ENCODE measurements around the gene MBD3.

The MBD3 gene

DNA sequence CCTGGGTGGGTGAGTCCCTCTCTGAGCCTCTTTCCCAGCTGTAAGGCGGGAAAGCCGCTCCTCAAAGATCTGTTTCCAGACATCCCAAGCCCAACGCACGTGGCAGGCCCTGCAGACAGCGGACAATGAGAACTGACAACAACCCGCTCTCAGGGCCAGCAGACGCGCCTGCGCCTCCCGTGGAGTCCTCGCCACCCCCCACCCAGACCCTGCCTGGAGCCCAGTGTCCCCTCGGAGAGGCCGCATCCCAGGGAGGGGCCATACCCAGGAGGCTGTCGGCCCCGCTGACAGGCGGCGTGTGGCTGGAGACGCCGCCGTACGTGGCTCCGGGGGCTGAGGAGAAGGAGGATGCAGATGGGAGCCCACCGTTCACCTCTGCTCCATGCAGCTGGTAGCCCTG lies 28.9 kb upstream of the MBD3 start:
- no peak for TF ChIP-seq EZH2phosphoT487 (IDR thresholded peaks at IDR 0.05; ENCODE audit: low read depth)
- TF ChIP-seq, protein P1, sequence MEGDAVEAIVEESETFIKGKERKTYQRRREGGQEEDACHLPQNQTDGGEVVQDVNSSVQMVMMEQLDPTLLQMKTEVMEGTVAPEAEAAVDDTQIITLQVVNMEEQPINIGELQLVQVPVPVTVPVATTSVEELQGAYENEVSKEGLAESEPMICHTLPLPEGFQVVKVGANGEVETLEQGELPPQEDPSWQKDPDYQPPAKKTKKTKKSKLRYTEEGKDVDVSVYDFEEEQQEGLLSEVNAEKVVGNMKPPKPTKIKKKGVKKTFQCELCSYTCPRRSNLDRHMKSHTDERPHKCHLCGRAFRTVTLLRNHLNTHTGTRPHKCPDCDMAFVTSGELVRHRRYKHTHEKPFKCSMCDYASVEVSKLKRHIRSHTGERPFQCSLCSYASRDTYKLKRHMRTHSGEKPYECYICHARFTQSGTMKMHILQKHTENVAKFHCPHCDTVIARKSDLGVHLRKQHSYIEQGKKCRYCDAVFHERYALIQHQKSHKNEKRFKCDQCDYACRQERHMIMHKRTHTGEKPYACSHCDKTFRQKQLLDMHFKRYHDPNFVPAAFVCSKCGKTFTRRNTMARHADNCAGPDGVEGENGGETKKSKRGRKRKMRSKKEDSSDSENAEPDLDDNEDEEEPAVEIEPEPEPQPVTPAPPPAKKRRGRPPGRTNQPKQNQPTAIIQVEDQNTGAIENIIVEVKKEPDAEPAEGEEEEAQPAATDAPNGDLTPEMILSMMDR (IDR thresholded peaks at IDR 0.05; ENCODE audit: low read depth, low read length): no peak
- Histone ChIP-seq H2AFZ (ENCODE audit: low read depth, low read length) (no peak overlapping the region), H3K36me3 (replicated peaks; ENCODE audit: low read depth, low read length) (peaks cover 81% of the 10 kb centered on the region), H3K27ac (ENCODE audit: low read length) (no peak overlapping the region), H3K79me2 (ENCODE audit: low read length) (peaks cover 10% of the 10 kb centered on the region; the same call in 1 of the 2 replicates), H3K4me2 (ENCODE audit: low read length) (no peak overlapping the region), H3K9me3 (ENCODE audit: insufficient read depth, low read length) (no peaks in the 10 kb centered on the region), H3K9ac (ENCODE audit: low read length) (no peak overlapping the region), H3K4me1 (ENCODE audit: low read length) (peaks cover 7% of the 10 kb centered on the region), H3K4me3 (ENCODE audit: low read length) (no peak overlapping the region), H3K27me3 (ENCODE audit: low read depth, low read length) (no peaks in the 10 kb centered on the region), H4K20me1 (ENCODE audit: insufficient read depth, low read length) (peaks cover 46% of the 10 kb centered on the region)

DNA sequence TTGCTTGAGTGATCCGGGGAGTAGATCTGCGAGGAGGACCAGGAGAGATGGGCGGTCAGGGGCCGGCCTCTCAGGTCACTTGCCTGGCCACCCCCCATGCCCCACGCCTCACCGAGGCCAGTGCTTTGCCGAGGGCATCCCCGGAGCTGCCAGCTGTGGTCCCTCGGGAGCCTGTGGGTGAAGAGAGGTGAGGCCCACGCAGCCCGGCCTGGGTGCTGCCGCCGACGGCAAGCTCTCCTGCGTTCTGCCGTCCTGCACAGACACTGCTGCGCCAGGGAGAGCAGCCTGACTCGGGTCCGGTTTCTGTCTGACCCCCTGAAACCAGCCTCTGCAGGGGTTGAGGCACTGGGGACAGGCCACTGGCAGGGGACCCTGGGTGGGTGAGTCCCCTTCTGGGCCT lies 28.4 kb upstream of the MBD3 start:
- no peaks in the 10 kb centered on the region for H3K9me3 ChIP-seq (ENCODE audit: insufficient read depth, low read length)
- H3K9ac ChIP-seq (ENCODE audit: low read length): no peak overlapping the region
- no peak overlapping the region for H3K4me3 ChIP-seq (ENCODE audit: low read length)
- no peak for TF ChIP-seq EZH2phosphoT487 (IDR thresholded peaks at IDR 0.05; ENCODE audit: low read depth)
- TF ChIP-seq, protein P1 (IDR thresholded peaks at IDR 0.05; ENCODE audit: low read depth, low read length): no peak
- H3K4me2 ChIP-seq (ENCODE audit: low read length): no peak overlapping the region
- H3K4me1 ChIP-seq (ENCODE audit: low read length): peaks cover 7% of the 10 kb centered on the region
- H3K27me3 ChIP-seq (ENCODE audit: low read depth, low read length): no peaks in the 10 kb centered on the region
- H2AFZ ChIP-seq (ENCODE audit: low read depth, low read length): no peak overlapping the region
- H3K79me2 ChIP-seq (ENCODE audit: low read length): peaks cover 10% of the 10 kb centered on the region; the same call in 1 of the 2 replicates
- H3K27ac ChIP-seq (ENCODE audit: low read length): no peak overlapping the region
- peaks cover 81% of the 10 kb centered on the region for H3K36me3 ChIP-seq (replicated peaks; ENCODE audit: low read depth, low read length)
- H4K20me1 ChIP-seq (ENCODE audit: insufficient read depth, low read length): peaks cover 49% of the 10 kb centered on the region

DNA sequence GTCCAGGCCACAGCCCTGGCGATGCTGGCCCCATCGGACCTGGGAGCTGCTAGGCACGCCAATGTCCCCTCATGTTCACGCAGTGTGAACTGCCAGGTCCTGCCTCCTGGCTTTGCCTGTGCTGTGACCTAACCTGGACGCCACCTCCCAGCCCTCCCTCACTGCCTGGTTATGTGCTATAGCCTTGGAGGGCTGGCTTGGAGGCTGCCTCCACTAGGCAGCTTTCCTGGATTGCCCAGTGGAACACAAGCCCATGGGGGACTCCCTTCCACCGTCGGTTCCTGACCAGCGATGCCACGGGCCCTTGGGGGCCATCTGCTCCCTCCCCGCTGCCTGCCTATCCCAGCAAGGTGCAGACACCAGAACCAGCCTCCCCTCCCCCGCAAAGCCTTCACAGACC lies 27.8 kb upstream of the MBD3 start:
- TF ChIP-seq, protein P1 (IDR thresholded peaks at IDR 0.05; ENCODE audit: low read depth, low read length): no peak
- TF ChIP-seq EZH2phosphoT487 (IDR thresholded peaks at IDR 0.05; ENCODE audit: low read depth): no peak
- Histone ChIP-seq H3K27ac (ENCODE audit: low read length) (no peak overlapping the region), H3K36me3 (replicated peaks; ENCODE audit: low read depth, low read length) (peaks cover 83% of the 10 kb centered on the region), H3K27me3 (ENCODE audit: low read depth, low read length) (no peaks in the 10 kb centered on the region), H3K9me3 (ENCODE audit: insufficient read depth, low read length) (no peaks in the 10 kb centered on the region), H2AFZ (ENCODE audit: low read depth, low read length) (no peak overlapping the region), H3K4me3 (ENCODE audit: low read length) (no peak overlapping the region), H3K79me2 (ENCODE audit: low read length) (peaks cover 10% of the 10 kb centered on the region; the same call in 1 of the 2 replicates), H3K4me1 (ENCODE audit: low read length) (peaks cover 7% of the 10 kb centered on the region), H3K9ac (ENCODE audit: low read length) (no peak overlapping the region), H4K20me1 (ENCODE audit: insufficient read depth, low read length) (peaks cover 51% of the 10 kb centered on the region), H3K4me2 (ENCODE audit: low read length) (no peak overlapping the region)

DNA sequence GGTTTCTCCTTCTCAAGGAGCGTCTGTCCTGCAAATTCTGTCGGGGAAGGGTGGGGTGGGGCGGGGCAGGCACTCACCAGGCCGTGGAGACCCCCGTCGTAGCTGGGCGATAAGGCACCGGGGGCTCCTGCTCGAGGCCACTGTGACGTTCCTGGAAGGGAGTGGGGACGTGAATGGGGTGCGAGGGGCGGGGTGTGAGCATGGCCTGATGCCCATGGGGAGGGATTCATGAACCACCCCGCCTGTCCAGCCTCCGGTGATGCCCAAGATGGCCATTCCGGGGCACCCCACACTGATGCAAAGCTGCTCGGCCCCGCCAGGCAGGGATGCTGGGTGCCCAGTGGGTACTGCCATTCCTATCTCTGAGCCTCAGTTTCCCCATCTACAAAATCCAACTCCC lies 27.0 kb upstream of the MBD3 start:
- Histone ChIP-seq H3K79me2 (ENCODE audit: low read length) (peaks cover 9% of the 10 kb centered on the region; the same call in 1 of the 2 replicates), H3K4me3 (ENCODE audit: low read length) (no peak overlapping the region), H3K27me3 (ENCODE audit: low read depth, low read length) (no peaks in the 10 kb centered on the region), H4K20me1 (ENCODE audit: insufficient read depth, low read length) (peaks cover 51% of the 10 kb centered on the region), H3K36me3 (replicated peaks; ENCODE audit: low read depth, low read length) (peaks cover 83% of the 10 kb centered on the region), H2AFZ (ENCODE audit: low read depth, low read length) (no peak overlapping the region), H3K4me1 (ENCODE audit: low read length) (peaks cover 7% of the 10 kb centered on the region), H3K9me3 (ENCODE audit: insufficient read depth, low read length) (no peaks in the 10 kb centered on the region), H3K4me2 (ENCODE audit: low read length) (no peak overlapping the region), H3K9ac (ENCODE audit: low read length) (no peak overlapping the region), H3K27ac (ENCODE audit: low read length) (no peak overlapping the region)
- TF ChIP-seq, protein P1 (IDR thresholded peaks at IDR 0.05; ENCODE audit: low read depth, low read length): no peak
- TF ChIP-seq EZH2phosphoT487 (IDR thresholded peaks at IDR 0.05; ENCODE audit: low read depth): no peak

Measured in OCI-LY3 (cell line).